ENCODE measurements around the gene GNB1.

The GNB1 gene

DNA sequence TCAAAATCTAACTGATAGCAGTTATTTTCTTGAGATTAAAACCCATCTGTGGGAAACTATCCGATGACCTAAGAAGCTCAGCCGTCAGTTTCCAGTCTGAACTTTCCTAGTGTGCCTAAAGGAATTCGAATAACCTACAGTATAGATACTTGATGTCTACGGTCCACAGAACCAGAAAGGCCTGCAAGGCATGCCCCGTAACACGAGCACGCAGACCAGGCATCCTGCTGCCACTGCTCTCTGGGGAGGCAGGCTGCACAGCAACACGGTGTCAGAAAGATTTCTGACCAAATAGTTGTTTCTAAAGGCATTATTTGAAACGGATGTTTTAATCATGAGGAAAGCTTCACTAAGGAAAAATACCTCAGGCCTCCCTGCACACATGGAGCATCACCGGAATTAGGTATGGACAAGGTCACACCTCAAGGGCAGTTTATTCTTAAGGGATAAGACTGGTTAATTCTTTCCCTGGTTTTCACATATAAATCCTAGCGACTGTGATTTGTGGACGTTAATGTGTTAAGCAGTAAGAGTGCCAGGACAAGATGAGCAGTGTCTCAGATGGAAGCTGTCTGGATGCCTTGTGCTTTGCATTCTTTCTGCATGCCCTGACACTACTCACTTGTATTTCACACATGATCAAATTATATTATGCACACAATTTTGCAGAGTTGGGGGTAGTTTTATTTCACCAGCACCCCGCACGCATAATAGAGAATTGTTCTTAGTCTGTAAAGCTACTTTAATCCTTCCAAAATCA is 63.6 kb downstream of the GNB1 start:
- DNase-seq (ENCODE audit: low read depth in 2 of 2) = no peak

DNA sequence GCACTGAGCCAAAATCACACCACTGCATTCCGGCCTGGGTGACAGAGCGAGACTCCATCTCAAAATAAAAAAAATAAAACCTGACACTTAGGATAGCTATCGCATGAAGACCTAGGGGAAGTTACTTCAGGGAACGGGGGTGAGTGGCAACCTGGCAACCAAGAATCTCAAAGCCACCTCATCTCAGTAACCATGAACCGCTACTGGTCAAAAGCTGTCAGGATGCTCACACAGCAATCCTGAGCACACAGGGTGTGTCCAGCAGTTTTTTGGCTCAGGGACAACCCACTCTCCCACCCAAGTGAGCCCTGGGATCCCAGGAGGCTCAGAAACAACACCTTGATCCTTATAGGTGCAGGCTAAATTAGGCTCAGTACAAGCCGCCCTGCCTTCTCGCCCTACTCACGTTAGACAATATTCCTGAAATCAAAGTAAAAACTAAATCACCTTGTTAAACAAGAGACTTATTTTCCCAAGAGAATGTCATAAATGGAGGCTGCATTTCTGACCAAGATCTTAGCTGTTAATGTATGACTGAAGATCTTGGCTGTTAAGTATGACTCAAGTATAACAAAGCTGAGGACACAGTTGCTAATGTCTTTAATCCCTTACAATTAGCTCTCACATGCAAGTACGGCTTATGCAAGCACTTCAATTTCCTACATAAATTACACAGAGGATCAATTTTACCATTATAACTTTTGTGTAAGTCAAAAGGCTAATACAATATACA is 64.4 kb downstream of the GNB1 start:
- DNase-seq (ENCODE audit: low read depth in 2 of 2) = no peak

DNA sequence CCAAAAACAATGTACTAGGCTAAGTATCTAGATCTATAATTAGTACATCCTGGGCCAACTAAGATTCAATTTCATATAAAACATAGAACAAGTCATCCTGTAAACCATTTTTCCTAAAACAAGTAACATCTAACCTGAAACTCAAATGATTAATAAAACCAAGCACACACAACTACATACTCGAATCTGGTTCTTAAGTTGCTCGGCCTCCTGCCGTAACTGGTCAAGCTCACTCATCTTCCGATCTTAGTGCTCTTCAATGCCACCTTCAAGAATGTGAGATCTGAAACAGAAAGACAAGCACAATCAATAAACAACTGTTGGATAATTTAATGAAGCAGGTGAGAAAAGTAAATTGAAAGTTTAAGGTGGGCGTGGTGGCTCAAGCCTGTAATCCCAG is 65.7 kb downstream of the GNB1 start:
- DNase-seq (ENCODE audit: low read depth in 2 of 2) = no peak

DNA sequence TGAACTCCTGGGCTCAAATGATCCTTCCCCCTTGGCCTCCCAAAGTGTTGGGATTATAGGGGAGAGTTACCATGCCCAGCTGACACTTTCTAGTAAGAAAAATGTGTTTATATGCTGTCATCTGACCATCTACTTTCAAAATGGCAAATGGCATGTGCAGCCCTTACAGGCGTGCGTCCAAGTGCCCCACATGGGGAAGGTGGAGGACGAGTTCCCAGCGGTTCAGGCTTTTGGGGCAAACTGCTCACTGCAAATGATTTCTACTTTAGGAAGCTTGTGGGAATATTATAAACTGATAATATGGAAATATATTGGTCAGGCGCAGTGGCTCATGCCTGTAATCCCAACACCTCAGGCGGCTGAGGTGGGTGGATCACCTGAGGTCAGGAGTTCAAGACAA is 71.1 kb downstream of the GNB1 start:
- DNase-seq (ENCODE audit: low read depth in 2 of 2) = no peak

DNA sequence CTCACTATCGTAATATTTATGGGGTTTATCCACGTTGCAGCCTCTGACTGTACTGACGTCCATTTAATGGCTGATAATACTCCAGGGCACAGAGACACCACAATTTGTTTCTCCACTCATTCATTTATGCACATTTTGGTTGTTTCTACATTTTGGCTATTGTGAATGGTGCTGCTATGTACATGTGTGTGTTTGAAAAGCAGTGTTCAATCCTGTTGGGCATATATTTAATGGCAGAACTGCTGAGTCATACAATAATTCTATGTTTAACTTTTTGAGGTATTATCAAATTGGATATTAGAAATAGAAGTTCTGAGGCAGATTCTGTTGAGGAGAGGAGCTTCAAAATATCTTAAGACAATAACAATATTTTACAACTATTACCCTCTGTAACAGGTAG is 73.7 kb downstream of the GNB1 start:
- DNase-seq (ENCODE audit: low read depth in 2 of 2) = no peak

DNA sequence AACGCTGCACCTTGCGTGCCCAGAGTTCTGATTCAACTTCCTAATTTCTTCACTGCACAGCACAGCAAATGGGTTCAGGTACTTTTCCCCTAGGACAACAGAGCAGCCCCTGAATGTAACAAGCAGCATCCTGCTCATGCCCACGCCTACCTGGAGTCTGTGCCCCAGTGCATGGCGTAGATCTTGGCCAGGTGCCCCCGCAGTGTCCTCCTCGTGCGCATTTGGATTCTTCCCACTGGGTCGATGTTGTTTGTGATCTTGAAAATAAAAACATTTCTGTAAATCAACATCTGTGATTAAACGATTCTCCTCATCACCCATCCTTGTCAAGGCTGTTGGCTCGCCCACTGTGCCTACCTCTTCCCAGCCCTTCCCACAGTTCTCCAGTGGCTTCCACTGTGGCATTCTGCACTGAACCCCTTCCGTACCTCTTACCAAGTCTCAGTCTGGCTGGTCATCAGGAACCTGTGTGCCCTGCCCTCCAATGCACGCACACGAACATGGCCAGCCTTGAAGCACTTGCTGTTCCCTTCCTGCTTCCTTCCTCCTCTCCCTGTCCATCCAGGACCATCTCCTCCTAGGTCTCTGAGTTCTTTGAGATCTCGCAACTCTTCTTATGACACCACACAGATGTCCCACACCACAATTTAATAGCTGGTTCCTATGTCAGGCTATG is 75.1 kb downstream of the GNB1 start:
- DNase-seq (ENCODE audit: low read depth in 2 of 2) = no peak

DNA sequence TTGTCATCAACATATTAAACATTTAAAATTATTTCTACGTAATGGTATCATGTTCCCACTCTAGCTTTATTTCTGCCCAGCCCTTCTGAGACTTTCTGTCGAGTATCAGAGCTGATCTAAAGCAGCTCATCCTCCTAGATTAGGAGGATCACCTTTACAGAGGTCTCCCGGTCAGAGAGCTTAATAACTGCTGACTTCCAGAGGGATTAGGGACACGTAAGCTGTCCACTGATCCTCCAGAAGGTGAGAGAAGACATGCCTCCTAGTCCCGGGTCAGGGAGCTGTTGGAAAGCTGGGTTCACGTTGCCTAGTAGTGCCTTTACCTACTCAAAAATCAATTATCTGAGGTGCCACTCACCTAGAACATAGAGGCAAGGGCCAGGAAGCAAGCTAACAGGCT is 81.4 kb downstream of the GNB1 start:
- no peak for DNase-seq (ENCODE audit: low read depth in 2 of 2)

DNA sequence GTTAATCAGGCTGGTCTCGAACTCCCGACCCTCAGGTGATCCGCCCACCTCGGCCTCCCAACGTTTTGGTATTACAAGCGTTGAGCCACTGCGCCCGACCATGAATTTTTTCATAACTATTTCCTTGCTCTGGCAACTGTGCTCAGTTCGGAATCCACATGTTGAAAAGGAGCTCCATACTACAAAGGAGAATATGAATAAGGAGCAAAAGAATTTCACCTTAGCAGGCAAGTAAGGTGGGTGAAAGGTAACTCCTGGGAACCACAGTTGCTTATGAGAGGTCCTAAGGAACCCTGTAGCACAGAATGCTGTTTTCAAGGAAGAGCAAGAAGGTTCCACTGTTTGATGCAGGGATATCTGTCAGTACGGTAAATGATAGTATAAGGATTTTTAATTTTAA is 82.7 kb downstream of the GNB1 start:
- DNase-seq (ENCODE audit: low read depth in 2 of 2) = no peak

DNA sequence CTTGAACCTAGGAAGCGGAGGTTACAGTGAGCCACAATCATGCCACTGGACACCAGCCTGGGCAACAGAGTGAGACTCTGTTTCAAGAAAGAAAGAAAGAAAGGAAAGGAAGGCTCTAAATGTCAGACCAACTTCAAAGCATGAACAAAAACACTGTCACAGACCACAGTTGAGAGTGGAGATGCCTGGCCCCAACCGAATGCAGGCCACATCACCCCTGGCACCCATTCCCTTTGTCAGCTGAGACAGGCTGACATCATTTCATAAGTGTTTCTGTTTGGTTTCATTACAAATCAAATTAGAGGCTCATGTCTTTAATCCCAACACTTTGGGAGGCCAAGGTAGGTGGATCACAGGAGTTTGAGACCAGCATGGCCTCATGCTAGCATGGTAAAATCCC is 84.0 kb downstream of the GNB1 start:
- no peak for DNase-seq (ENCODE audit: low read depth in 2 of 2)

DNA sequence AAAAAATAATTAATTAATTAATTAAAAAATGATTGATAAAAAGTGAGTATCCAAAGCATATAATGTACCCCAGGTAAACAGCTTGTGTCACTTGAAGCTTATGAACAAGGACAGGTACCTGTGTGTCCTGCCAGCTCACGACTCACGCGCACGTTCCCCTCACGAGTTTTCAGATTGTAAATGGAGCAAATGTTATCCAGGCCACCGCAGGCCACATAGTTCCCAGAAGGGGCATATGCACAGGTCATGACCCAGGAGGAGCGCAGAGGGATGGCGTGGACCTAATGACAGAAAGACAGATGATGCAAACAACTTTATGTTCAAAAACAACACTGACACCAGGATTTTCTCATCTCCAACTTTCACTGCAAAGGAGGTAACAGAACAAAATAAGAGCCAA is 86.6 kb downstream of the GNB1 start:
- no peak for DNase-seq (ENCODE audit: low read depth in 2 of 2)

DNA sequence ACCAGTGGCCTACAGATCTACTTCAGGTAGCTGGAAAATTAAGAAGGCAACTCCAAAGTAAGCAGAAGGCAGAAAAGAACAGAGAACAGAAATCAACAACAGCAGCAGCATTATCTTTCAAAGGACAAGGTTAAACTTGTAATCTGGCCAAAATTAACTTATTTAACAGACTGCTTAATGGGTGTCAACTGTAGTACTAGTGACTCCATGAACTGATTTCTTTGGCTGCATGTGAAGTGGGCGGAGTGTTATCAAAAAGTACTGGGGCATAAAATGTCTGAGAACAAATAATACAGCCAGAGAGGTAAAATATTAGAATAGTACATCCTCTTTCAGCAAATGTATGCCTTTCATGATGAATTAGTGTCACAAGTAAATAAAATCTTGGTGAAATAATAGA is 88.0 kb downstream of the GNB1 start:
- DNase-seq (ENCODE audit: low read depth in 2 of 2) = no peak

DNA sequence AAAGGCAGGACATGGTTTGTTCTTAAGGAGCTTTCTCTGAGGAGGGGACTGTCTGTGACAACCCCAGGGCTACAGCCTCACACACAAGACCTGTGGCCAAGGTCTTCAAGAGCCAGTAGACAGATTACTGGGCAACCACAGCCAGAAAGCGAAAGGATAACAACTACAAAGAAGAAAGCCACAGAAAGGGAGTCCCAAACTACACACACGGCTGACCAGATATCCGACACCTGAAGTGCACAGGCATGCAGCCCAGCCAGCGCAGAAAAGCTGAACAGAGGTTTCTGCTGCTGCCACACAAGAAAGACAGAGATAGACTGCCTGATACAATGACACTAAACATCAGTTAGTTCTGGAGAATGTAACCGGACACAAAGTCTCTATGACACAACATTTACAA is 91.2 kb downstream of the GNB1 start:
- DNase-seq (ENCODE audit: low read depth in 2 of 2) = no peak

DNA sequence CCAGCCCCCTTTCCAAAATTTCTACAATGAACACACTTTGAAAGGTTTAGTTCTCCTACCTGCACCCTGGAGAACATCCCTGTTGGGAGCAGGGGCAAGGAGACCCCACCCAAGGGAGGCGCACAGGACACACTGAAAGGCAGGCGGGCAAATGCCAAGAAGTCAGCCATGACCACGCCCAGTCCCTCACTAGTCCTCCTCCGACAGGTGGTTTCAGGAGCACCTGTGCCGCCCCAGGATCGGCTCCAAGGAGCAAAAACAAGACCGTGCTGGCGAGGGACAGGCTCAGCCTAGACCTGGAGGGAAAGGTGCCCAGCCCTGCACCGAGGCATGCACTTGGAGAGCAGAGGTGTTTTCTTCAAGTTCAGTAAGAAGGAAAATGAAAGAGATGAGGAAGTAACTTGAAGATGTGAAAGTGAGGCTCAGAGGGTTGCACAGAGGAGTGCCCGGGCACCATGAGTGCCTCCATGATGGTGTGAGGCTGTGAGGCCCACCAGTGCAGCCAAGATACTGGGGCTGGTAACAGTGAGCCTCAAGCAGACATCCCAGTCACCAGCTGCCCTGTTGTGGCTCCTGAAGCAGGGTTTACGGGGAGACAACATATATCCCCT is 93.1 kb downstream of the GNB1 start:
- no peak for DNase-seq (ENCODE audit: low read depth in 2 of 2)

DNA sequence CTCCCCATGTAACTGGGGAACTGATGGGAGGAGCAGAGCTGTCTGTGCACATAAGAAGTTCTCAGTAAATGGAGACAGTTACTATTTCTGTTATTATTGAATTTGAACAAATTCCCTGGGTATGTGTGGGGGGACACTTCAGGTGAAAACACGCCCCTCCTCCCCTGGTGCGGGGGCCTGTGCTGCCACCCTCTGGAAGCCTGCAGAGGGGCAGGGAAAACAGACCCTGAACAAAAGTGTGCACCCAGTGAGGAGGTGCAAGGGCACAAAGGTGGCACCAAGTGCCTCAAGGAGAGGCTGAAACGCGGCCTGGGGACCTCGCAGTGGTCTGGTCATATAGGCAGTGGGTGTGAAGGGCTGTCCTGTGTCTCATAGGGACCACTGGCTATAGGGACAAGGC is 94.4 kb downstream of the GNB1 start:
- DNase-seq (ENCODE audit: low read depth in 2 of 2) = no peak

DNA sequence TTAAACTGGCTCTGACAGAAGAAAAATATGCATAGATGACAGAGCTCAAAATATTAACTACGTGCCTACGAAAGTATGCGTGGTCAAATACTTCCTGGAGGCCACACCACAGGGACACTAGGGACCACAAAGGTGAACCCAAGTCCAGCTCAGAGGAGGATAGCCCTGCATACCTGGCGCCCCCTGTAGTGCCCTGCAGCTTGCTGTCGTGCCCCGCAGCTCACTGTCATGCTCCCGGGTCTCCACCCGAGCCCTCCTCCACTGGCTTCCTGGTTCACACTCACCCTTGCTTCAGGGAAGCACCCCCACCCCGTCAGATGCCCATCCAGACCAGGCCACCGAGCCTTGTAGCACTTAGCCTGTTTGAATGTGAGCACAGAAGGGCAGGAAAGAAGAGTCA is 95.9 kb downstream of the GNB1 start:
- no peak for DNase-seq (ENCODE audit: low read depth in 2 of 2)

DNA sequence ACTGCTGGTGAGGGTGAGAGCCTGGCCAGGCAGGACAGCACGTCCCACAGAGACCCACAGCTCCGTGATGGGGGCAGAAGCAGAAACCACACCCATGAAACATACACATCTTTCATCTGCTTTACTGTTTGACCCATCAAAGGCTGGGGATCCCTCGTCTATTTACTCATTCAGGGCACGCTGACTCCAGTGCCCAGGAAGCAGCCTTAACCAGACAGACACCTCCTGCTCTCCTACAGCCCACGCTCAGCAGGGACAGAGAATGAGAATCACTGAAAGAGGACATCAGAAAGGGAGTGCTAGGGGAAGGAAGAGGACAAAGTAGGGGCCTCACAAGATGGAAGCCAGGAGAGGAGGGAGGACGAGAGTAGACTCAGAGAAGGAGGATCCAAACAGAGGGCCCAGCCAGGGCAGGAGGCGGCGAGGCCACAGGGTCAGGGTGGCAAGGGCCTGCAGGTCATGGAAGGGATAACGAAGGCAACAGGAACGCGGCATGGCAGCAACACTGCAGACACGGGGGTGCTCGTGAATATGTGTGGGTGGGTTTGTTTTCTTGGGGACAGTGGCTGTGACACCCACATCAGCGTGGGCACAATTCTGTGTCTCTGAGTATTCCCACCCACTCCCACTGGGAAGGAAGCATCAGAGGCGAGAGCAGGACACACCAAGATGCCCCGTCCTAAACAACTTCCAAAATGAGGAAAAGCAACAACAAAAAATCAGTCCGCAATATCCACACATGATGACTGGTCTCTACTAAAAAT is 97.2 kb downstream of the GNB1 start:
- DNase-seq (ENCODE audit: low read depth in 2 of 2) = no peak

DNA sequence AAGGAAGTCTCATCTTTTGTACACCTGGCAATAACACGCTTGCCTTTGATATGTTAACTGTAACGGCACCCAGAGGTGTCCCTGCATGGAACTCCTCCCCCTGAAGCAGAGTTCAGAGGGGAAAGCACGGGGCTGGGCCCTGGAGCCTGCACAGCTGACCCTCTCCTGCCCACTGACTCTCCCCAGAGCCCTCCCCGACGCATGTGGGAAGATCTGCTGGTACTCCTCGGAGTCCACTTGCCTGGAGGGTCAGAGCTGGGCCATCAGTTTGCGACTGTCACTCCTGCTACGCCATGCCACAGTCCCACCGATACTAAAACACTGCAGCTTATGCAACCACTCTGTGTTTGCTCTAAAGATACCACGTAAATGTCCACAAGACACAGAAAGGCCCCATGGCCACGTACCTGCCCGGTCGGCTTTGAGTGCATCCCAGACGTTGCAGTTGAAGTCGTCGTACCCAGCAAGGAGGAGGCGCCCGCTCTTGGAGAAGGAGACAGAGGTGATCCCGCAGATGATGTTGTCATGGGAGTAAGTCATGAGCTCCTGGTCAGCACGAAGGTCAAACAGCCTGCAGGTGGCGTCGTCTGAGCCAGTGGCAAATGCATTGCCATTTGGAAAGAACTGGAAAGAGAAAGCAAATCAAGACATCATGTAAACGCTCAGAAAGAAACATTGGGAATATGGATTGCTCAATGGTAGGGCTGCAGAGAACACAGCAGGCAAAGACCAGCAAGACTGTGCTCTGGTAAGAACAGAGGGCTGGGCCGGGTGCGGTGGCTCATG is 102.0 kb downstream of the GNB1 start:
- DNase-seq (ENCODE audit: low read depth in 2 of 2) = no peak

DNA sequence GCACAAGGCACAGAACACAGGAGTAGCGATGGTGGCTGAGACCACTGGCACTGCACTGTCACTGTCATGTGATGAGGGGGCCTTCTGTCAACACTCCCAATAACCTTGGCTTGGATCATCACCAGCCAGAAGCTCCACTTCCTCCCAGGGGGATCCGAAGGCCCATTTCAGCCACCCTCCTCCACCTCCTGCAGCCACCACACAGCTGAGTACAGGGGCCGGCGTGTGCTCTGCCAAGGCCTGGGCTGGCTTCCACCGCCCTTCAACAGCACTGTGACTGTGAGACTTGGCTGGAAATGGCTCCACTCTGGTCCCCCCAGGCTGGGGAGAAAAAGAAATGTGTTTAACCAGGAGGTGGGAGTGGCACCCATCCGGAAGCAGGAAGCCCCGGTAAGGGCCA is 102.8 kb downstream of the GNB1 start:
- no peak for DNase-seq (ENCODE audit: low read depth in 2 of 2)

DNA sequence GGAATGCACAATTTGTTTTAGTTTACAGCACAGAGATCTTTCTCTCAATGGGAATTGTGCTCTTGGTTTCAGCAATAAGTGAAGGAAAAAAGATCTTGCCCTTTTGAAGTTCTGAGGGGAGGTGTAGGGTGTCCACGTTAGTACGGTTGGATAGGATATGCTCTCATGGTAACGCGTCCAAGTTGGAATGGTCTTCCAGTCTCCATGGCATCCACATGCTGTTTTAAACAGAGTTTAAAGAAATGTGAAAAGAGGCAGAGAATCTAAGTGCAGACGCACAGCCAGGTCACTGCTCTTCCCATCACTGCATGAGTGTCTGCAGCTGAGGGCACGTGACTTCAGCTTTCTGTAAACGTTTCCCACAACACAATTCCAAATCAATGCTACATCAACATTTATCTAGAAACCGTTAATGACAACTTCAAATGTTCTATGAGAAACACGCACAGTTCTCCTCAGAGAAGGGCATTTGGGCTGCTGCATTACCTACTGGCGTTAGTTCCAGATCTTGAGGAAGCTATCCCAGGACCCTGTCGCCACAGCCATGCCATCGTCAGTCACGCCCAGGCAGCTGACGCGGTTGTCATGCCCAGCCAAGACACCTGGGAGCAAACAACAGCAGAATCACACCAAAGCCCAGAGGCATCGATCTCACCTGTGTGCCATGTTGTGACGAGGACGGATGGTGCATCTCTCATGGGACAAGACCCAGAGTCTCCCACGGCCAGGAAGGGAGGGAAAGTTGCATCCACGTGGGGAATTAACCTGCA is 103.9 kb downstream of the GNB1 start:
- no peak for DNase-seq (ENCODE audit: low read depth in 2 of 2)

DNA sequence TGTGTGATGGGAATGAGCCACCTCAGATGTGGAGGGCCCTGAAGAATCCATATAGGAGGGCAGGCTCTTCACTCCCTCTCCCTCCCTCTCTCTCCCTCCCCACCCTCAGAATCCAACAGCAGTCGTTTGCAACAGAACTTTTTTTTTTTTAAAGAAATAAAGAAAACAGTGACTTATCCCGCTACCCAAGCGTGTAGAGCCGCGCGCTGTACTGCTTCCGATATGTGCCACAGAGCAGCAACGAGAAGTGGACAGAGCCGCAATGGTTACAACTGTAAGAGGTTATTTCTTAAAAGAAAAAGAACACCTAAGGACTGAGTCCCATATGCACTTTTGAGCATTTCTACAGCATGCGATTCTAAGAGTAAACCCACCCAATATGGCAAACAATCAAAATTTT is 105.2 kb downstream of the GNB1 start:
- DNase-seq (ENCODE audit: low read depth in 2 of 2) = no peak

All from stimulated activated CD4-positive, alpha-beta T cell treated with anti-CD3 and anti-CD28 coated beads, Interleukin-15, amount 100 ng/mL, for 48 hours (primary cell).